ENCODE data around the gene FANCM. TPM values are rescaled to one million over a fixed set of nuclear protein-coding genes. Genes with fewer than 3 reads are reported as not detected.

Gene FANCM
- total and polyA plus RNA-seq, 2 experiments from 2014 or later, result 19.6 to 21.1 TPM

DNA sequence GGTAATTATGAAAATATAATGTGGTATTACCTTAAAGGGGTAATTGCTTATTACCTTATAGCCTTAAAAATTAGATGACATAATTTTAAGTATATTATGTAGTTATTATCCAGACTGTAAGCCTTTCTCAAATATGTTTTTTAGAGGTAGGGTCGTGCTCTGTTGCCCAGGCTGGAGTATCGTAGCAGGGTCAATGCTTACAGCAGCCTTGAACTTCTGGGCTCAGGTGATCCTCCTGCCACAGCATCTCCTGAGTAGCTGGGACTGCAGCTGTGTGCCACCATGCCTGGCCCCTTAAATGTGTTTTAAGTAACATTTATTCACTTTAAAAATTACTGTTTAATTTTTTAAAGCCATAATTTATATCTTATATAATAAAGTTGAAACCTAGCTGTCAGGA, 41.5 kb upstream of the FANCM start:
- H3K9me2 ChIP-seq (ENCODE audit: insufficient read depth), result no peaks in the 10 kb centered on the region
- no peak for DNase-seq (ENCODE audit: low spot score)
- H3K36me3 ChIP-seq (ENCODE audit: insufficient read depth), result peaks cover 27% of the 10 kb centered on the region
- H3K4me3 ChIP-seq, result no peak overlapping the region
- H3F3A ChIP-seq (replicated peaks; ENCODE audit: low read depth), result no peaks in the 10 kb centered on the region
- no peaks in the 10 kb centered on the region for H3K4me1 ChIP-seq (ENCODE audit: insufficient read depth)
- Mint-ChIP-seq H3K27me3 (ENCODE audit: insufficient read depth, low read depth, poor library complexity) (no peaks in the 10 kb centered on the region), H3K9me3 (no peaks in the 10 kb centered on the region), H3K27ac (no peak overlapping the region), H3K4me1 (no peaks in the 10 kb centered on the region), H3K36me3 (ENCODE audit: low read depth) (peaks cover 36% of the 10 kb centered on the region), H3K4me3 (no peak overlapping the region)
- TF ChIP-seq NANOG (IDR thresholded peaks at IDR 0.05; ENCODE audit: borderline replicate concordance) (no peak), JUNB (IDR thresholded peaks at IDR 0.05; ENCODE audit: unreplicated experiment) (no peak), EZH2 (IDR thresholded peaks at IDR 0.05; ENCODE audit: low read depth, unreplicated experiment) (no peak), ZNF331 (CRISPR knock-in tag; IDR thresholded peaks at IDR 0.05; ENCODE audit: low read depth) (no peak), CREB1 (CRISPR knock-in tag; IDR thresholded peaks at IDR 0.05; ENCODE audit: low read depth) (no peak), ZNF114 (CRISPR knock-in tag; IDR thresholded peaks at IDR 0.05) (no peak), POLR2AphosphoS5 (IDR thresholded peaks at IDR 0.05; ENCODE audit: low read depth) (no peak), EZH2phosphoT487 (IDR thresholded peaks at IDR 0.05; ENCODE audit: unreplicated experiment) (no peak), STAT1 (IDR thresholded peaks at IDR 0.05; ENCODE audit: unreplicated experiment) (no peak)
- TF ChIP-seq, protein P1, sequence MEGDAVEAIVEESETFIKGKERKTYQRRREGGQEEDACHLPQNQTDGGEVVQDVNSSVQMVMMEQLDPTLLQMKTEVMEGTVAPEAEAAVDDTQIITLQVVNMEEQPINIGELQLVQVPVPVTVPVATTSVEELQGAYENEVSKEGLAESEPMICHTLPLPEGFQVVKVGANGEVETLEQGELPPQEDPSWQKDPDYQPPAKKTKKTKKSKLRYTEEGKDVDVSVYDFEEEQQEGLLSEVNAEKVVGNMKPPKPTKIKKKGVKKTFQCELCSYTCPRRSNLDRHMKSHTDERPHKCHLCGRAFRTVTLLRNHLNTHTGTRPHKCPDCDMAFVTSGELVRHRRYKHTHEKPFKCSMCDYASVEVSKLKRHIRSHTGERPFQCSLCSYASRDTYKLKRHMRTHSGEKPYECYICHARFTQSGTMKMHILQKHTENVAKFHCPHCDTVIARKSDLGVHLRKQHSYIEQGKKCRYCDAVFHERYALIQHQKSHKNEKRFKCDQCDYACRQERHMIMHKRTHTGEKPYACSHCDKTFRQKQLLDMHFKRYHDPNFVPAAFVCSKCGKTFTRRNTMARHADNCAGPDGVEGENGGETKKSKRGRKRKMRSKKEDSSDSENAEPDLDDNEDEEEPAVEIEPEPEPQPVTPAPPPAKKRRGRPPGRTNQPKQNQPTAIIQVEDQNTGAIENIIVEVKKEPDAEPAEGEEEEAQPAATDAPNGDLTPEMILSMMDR (conservative IDR thresholded peaks at IDR 0.05; ENCODE audit: low read depth in 2 of 2), result no peak
- TF ChIP-seq, protein P2, sequence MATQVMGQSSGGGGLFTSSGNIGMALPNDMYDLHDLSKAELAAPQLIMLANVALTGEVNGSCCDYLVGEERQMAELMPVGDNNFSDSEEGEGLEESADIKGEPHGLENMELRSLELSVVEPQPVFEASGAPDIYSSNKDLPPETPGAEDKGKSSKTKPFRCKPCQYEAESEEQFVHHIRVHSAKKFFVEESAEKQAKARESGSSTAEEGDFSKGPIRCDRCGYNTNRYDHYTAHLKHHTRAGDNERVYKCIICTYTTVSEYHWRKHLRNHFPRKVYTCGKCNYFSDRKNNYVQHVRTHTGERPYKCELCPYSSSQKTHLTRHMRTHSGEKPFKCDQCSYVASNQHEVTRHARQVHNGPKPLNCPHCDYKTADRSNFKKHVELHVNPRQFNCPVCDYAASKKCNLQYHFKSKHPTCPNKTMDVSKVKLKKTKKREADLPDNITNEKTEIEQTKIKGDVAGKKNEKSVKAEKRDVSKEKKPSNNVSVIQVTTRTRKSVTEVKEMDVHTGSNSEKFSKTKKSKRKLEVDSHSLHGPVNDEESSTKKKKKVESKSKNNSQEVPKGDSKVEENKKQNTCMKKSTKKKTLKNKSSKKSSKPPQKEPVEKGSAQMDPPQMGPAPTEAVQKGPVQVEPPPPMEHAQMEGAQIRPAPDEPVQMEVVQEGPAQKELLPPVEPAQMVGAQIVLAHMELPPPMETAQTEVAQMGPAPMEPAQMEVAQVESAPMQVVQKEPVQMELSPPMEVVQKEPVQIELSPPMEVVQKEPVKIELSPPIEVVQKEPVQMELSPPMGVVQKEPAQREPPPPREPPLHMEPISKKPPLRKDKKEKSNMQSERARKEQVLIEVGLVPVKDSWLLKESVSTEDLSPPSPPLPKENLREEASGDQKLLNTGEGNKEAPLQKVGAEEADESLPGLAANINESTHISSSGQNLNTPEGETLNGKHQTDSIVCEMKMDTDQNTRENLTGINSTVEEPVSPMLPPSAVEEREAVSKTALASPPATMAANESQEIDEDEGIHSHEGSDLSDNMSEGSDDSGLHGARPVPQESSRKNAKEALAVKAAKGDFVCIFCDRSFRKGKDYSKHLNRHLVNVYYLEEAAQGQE (IDR thresholded peaks at IDR 0.05; ENCODE audit: unreplicated experiment), result no peak
- TF ChIP-seq, protein P3, sequence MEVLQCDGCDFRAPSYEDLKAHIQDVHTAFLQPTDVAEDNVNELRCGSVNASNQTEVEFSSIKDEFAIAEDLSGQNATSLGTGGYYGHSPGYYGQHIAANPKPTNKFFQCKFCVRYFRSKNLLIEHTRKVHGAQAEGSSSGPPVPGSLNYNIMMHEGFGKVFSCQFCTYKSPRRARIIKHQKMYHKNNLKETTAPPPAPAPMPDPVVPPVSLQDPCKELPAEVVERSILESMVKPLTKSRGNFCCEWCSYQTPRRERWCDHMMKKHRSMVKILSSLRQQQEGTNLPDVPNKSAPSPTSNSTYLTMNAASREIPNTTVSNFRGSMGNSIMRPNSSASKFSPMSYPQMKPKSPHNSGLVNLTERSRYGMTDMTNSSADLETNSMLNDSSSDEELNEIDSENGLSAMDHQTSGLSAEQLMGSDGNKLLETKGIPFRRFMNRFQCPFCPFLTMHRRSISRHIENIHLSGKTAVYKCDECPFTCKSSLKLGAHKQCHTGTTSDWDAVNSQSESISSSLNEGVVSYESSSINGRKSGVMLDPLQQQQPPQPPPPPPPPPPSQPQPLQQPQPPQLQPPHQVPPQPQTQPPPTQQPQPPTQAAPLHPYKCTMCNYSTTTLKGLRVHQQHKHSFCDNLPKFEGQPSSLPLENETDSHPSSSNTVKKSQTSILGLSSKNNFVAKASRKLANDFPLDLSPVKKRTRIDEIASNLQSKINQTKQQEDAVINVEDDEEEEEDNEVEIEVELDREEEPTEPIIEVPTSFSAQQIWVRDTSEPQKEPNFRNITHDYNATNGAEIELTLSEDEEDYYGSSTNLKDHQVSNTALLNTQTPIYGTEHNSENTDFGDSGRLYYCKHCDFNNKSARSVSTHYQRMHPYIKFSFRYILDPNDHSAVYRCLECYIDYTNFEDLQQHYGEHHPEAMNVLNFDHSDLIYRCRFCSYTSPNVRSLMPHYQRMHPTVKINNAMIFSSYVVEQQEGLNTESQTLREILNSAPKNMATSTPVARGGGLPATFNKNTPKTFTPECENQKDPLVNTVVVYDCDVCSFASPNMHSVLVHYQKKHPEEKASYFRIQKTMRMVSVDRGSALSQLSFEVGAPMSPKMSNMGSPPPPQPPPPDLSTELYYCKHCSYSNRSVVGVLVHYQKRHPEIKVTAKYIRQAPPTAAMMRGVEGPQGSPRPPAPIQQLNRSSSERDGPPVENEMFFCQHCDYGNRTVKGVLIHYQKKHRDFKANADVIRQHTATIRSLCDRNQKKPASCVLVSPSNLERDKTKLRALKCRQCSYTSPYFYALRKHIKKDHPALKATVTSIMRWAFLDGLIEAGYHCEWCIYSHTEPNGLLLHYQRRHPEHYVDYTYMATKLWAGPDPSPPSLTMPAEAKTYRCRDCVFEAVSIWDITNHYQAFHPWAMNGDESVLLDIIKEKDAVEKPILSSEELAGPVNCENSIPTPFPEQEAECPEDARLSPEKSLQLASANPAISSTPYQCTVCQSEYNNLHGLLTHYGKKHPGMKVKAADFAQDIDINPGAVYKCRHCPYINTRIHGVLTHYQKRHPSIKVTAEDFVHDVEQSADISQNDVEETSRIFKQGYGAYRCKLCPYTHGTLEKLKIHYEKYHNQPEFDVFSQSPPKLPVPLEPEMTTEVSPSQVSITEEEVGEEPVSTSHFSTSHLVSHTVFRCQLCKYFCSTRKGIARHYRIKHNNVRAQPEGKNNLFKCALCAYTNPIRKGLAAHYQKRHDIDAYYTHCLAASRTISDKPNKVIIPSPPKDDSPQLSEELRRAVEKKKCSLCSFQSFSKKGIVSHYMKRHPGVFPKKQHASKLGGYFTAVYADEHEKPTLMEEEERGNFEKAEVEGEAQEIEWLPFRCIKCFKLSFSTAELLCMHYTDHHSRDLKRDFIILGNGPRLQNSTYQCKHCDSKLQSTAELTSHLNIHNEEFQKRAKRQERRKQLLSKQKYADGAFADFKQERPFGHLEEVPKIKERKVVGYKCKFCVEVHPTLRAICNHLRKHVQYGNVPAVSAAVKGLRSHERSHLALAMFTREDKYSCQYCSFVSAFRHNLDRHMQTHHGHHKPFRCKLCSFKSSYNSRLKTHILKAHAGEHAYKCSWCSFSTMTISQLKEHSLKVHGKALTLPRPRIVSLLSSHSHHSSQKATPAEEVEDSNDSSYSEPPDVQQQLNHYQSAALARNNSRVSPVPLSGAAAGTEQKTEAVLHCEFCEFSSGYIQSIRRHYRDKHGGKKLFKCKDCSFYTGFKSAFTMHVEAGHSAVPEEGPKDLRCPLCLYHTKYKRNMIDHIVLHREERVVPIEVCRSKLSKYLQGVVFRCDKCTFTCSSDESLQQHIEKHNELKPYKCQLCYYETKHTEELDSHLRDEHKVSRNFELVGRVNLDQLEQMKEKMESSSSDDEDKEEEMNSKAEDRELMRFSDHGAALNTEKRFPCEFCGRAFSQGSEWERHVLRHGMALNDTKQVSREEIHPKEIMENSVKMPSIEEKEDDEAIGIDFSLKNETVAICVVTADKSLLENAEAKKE (CRISPR knock-in tag; IDR thresholded peaks at IDR 0.05), result no peak
- TF ChIP-seq, protein P4, sequence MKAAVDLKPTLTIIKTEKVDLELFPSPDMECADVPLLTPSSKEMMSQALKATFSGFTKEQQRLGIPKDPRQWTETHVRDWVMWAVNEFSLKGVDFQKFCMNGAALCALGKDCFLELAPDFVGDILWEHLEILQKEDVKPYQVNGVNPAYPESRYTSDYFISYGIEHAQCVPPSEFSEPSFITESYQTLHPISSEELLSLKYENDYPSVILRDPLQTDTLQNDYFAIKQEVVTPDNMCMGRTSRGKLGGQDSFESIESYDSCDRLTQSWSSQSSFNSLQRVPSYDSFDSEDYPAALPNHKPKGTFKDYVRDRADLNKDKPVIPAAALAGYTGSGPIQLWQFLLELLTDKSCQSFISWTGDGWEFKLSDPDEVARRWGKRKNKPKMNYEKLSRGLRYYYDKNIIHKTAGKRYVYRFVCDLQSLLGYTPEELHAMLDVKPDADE (IDR thresholded peaks at IDR 0.05), result no peak
- H3K27me3 ChIP-seq (ENCODE audit: insufficient read depth), result no peaks in the 10 kb centered on the region
- H3K27ac ChIP-seq (ENCODE audit: low read depth), result no peak overlapping the region
- no peak overlapping the region for H2AFZ ChIP-seq
- no peak overlapping the region for H3K4me2 ChIP-seq
- peaks cover 36% of the 10 kb centered on the region for H4K20me1 ChIP-seq (replicated peaks; ENCODE audit: insufficient read depth)
- peaks cover 85% of the 10 kb centered on the region for H3K79me2 ChIP-seq (replicated peaks; ENCODE audit: insufficient read depth)
- no peak for ATAC-seq

All from GM23338 (cell line).